Lower leg skin (tissue), 3 donors: ENCODE data around the gene ARHGEF10L.

Experiments
- CTCF ChIP-seq, 3 donors: fragments of 450-650 bp; IDR thresholded peaks; one replicate each; pipeline ENCODE4 v1.5.1; 2016; ENCODE audit warnings: antibody characterized with exemption in 3 of 3, mild to moderate bottlenecking in 3 of 3, moderate library complexity in 2 of 3
- POLR2A ChIP-seq, 2 donors: fragments of 450-650 bp; IDR thresholded peaks; one replicate each; pipeline ENCODE4 v1.6.1; 2016 to 2017; ENCODE audit warnings: antibody characterized with exemption in 2 of 2, mild to moderate bottlenecking in 1 of 2, moderate library complexity in 1 of 2

GRCh38 chr1:17553975-17554700, 14.6 kb downstream of the ARHGEF10L start:
- no peak for TF ChIP-seq CTCF (IDR thresholded peaks at IDR 0.05)
- TF ChIP-seq POLR2A (IDR thresholded peaks at IDR 0.05) = no peak
